HG02759 (cell line): ENCODE measurements around the gene WWOX.
A peak's percentile ranks its signal among the peaks of the same experiment; 100 is the strongest.

ENCODE experiments used
- ATAC-seq: cut with Tn5 transposase; IDR thresholded peaks from one replicate; pipeline ENCODE4 v1.9.1; 2021; ENCODE audit warnings: mild to moderate bottlenecking, moderate library complexity; ENCODE audit not compliant: unreplicated experiment

The WWOX gene

GRCh38 chr16:78955206-78955605 lies 855.8 kb downstream of the WWOX start:
- ATAC-seq, result no peak

GRCh38 chr16:78956859-78957258 lies 857.4 kb downstream of the WWOX start:
- ATAC-seq, result no peak

GRCh38 chr16:78957317-78958100 lies 858.1 kb downstream of the WWOX start:
- no peak for ATAC-seq

- peak; percentile 46 for ATAC-seq
Observed at GRCh38 chr16:78961464-78961863, 862.0 kb downstream of the WWOX start.

- peak; percentile 87 for ATAC-seq
Observed at GRCh38 chr16:78962457-78962929, 863.0 kb downstream of the WWOX start.

GRCh38 chr16:78967948-78968347 lies 868.5 kb downstream of the WWOX start:
- ATAC-seq, result no peak

GRCh38 chr16:78969721-78970120 lies 870.3 kb downstream of the WWOX start:
- ATAC-seq, result no peak

GRCh38 chr16:78970650-78971049 lies 871.2 kb downstream of the WWOX start:
- no peak for ATAC-seq

- ATAC-seq, result no peak
Observed at GRCh38 chr16:78972006-78972405, 872.6 kb downstream of the WWOX start.

GRCh38 chr16:78972986-78973385 lies 873.5 kb downstream of the WWOX start:
- ATAC-seq, result no peak

GRCh38 chr16:78976212-78976611 lies 876.8 kb downstream of the WWOX start:
- ATAC-seq, result no peak

- ATAC-seq, result no peak
Observed at GRCh38 chr16:78980825-78981224, 881.4 kb downstream of the WWOX start.

GRCh38 chr16:78982096-78982744 lies 882.8 kb downstream of the WWOX start:
- ATAC-seq, result no peak

- no peak for ATAC-seq
Observed at GRCh38 chr16:78984324-78984723, 884.9 kb downstream of the WWOX start.

- ATAC-seq, result no peak
Observed at GRCh38 chr16:78984887-78985464, 885.5 kb downstream of the WWOX start.

GRCh38 chr16:78985716-78986605 lies 886.5 kb downstream of the WWOX start:
- no peak for ATAC-seq

- ATAC-seq, result no peak
Observed at GRCh38 chr16:78987666-78988065, 888.2 kb downstream of the WWOX start.

GRCh38 chr16:78988361-78988969 lies 889.0 kb downstream of the WWOX start:
- no peak for ATAC-seq

- ATAC-seq, result peak; percentile 50
Observed at GRCh38 chr16:78990309-78990701, 890.9 kb downstream of the WWOX start.

GRCh38 chr16:78992001-78992400 lies 892.5 kb downstream of the WWOX start:
- no peak for ATAC-seq

GRCh38 chr16:78993346-78993745 lies 893.9 kb downstream of the WWOX start:
- ATAC-seq, result no peak
